ENCODE results near the gene DUSP28. TPM values are rescaled to one million over a fixed set of nuclear protein-coding genes. Genes with fewer than 3 reads are reported as not detected.

DUSP28 gene
- total and polyA plus RNA-seq, 2 of the 8 experiments (the other 6 are each of a cell fraction or from before 2014, with no cell fraction given) = 2.1 to 2.3 TPM

DNA sequence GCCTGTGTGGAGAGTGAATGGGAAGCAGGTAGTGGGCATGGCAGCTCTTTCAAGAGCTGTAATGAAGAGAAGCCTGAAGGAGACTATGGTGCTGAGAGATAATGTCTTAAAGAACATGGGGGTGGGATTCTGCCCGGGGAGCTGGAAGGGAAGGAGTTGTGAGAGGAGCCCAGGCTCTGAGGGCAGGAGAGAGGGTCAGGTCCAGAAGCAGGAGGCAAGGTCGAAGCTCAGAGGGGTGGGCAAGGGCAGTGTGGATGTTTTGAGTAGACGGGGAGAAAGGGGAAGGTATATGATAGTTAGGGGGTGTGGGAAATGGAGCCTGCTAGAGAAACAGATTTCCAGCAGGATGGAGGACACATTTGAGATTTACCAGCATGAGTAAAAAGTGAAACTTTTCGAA lies 28.5 kb downstream of the DUSP28 start (continued):
- TF ChIP-seq, protein P1, sequence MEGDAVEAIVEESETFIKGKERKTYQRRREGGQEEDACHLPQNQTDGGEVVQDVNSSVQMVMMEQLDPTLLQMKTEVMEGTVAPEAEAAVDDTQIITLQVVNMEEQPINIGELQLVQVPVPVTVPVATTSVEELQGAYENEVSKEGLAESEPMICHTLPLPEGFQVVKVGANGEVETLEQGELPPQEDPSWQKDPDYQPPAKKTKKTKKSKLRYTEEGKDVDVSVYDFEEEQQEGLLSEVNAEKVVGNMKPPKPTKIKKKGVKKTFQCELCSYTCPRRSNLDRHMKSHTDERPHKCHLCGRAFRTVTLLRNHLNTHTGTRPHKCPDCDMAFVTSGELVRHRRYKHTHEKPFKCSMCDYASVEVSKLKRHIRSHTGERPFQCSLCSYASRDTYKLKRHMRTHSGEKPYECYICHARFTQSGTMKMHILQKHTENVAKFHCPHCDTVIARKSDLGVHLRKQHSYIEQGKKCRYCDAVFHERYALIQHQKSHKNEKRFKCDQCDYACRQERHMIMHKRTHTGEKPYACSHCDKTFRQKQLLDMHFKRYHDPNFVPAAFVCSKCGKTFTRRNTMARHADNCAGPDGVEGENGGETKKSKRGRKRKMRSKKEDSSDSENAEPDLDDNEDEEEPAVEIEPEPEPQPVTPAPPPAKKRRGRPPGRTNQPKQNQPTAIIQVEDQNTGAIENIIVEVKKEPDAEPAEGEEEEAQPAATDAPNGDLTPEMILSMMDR (IDR thresholded peaks at IDR 0.05; ENCODE audit: control extremely low read depth in 1 of 3, insufficient read depth in 1 of 3, low read depth in 1 of 3, low read length in 3 of 3) = no peak
- TF ChIP-seq MAFK (IDR thresholded peaks at IDR 0.05; ENCODE audit: low read depth, low read length) (no peak), ASH2L (IDR thresholded peaks at IDR 0.05; ENCODE audit: low read length) (no peak), PHF8 (conservative IDR thresholded peaks at IDR 0.05; ENCODE audit: low read depth, low read length) (no peak), GABPA (IDR thresholded peaks at IDR 0.05; ENCODE audit: borderline replicate concordance, insufficient read depth, low read length) (no peak), KDM4A (IDR thresholded peaks at IDR 0.05; ENCODE audit: low read depth, low read length, severe bottlenecking) (no peak)
- TF ChIP-seq, protein P2, sequence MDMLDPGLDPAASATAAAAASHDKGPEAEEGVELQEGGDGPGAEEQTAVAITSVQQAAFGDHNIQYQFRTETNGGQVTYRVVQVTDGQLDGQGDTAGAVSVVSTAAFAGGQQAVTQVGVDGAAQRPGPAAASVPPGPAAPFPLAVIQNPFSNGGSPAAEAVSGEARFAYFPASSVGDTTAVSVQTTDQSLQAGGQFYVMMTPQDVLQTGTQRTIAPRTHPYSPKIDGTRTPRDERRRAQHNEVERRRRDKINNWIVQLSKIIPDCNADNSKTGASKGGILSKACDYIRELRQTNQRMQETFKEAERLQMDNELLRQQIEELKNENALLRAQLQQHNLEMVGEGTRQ (IDR thresholded peaks at IDR 0.05; ENCODE audit: low read length) = no peak

Measured in H1 (cell line).